ENCODE data around the gene LEP. TPM values are rescaled to one million over a fixed set of nuclear protein-coding genes. Genes with fewer than 3 reads are reported as not detected.

The LEP gene
- total and polyA plus RNA-seq, 4 donors, result 0.02 TPM; not detected in 3

DNA sequence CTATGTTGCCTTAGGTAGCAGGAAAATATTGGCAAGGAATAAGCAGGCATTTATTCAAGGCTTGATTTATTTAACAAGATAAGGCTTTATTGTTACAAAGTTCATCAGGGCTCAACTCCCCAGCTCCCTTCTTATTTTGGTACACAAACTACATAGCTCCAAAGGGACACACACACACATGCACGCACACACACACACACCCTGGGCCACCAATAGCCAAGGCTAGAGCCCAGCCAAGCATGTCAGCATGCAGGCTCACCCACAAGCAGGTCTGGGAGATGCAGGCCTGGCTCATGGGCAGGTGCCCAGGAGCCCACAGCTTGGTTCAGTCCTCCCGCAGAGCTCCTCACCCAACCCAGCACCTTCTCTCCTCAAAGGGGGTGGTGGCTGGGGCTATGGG, 23.4 kb downstream of the LEP start:
- Histone ChIP-seq H3K27me3 (ENCODE audit: control insufficient read depth in 4 of 4, insufficient read depth in 4 of 4, low read length in 3 of 4) (peaks cover 0 to 3% (median 0%) of the 10 kb centered on the region in 4 donors), H3K9me3 (ENCODE audit: control insufficient read depth in 4 of 4, low read length in 3 of 4) (no peaks in the 10 kb centered on the region), H3K9ac (ENCODE audit: low read depth in 1 of 2, low read length in 2 of 2) (no peak overlapping the region), H3K4me3 (ENCODE audit: low read depth in 1 of 3, low read length in 3 of 3) (no peak overlapping the region), H3K4me1 (ENCODE audit: control insufficient read depth in 4 of 4, insufficient read depth in 4 of 4, low read length in 3 of 4) (no peaks in the 10 kb centered on the region), H3K27ac (ENCODE audit: low read depth in 1 of 2, low read length in 2 of 2) (no peak overlapping the region), H3K36me3 (ENCODE audit: control insufficient read depth in 4 of 4, insufficient read depth in 3 of 4, low read depth in 1 of 4, low read length in 3 of 4) (no peaks in the 10 kb centered on the region)
- no peak for DNase-seq (ENCODE audit: low spot score)
- TF ChIP-seq HNF4A (conservative IDR thresholded peaks at IDR 0.05) (no peak), RXRA (IDR thresholded peaks at IDR 0.05) (no peak), YY1 (IDR thresholded peaks at IDR 0.05) (no peak)
- TF ChIP-seq, protein P1, sequence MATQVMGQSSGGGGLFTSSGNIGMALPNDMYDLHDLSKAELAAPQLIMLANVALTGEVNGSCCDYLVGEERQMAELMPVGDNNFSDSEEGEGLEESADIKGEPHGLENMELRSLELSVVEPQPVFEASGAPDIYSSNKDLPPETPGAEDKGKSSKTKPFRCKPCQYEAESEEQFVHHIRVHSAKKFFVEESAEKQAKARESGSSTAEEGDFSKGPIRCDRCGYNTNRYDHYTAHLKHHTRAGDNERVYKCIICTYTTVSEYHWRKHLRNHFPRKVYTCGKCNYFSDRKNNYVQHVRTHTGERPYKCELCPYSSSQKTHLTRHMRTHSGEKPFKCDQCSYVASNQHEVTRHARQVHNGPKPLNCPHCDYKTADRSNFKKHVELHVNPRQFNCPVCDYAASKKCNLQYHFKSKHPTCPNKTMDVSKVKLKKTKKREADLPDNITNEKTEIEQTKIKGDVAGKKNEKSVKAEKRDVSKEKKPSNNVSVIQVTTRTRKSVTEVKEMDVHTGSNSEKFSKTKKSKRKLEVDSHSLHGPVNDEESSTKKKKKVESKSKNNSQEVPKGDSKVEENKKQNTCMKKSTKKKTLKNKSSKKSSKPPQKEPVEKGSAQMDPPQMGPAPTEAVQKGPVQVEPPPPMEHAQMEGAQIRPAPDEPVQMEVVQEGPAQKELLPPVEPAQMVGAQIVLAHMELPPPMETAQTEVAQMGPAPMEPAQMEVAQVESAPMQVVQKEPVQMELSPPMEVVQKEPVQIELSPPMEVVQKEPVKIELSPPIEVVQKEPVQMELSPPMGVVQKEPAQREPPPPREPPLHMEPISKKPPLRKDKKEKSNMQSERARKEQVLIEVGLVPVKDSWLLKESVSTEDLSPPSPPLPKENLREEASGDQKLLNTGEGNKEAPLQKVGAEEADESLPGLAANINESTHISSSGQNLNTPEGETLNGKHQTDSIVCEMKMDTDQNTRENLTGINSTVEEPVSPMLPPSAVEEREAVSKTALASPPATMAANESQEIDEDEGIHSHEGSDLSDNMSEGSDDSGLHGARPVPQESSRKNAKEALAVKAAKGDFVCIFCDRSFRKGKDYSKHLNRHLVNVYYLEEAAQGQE (IDR thresholded peaks at IDR 0.05), result no peak
- TF ChIP-seq, protein P2, sequence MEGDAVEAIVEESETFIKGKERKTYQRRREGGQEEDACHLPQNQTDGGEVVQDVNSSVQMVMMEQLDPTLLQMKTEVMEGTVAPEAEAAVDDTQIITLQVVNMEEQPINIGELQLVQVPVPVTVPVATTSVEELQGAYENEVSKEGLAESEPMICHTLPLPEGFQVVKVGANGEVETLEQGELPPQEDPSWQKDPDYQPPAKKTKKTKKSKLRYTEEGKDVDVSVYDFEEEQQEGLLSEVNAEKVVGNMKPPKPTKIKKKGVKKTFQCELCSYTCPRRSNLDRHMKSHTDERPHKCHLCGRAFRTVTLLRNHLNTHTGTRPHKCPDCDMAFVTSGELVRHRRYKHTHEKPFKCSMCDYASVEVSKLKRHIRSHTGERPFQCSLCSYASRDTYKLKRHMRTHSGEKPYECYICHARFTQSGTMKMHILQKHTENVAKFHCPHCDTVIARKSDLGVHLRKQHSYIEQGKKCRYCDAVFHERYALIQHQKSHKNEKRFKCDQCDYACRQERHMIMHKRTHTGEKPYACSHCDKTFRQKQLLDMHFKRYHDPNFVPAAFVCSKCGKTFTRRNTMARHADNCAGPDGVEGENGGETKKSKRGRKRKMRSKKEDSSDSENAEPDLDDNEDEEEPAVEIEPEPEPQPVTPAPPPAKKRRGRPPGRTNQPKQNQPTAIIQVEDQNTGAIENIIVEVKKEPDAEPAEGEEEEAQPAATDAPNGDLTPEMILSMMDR (IDR thresholded peaks at IDR 0.05; ENCODE audit: low read depth, low read length, missing input control), result no peak
- WGBS, result 67% methylated on average over 2 of the region's 2 CpGs

DNA sequence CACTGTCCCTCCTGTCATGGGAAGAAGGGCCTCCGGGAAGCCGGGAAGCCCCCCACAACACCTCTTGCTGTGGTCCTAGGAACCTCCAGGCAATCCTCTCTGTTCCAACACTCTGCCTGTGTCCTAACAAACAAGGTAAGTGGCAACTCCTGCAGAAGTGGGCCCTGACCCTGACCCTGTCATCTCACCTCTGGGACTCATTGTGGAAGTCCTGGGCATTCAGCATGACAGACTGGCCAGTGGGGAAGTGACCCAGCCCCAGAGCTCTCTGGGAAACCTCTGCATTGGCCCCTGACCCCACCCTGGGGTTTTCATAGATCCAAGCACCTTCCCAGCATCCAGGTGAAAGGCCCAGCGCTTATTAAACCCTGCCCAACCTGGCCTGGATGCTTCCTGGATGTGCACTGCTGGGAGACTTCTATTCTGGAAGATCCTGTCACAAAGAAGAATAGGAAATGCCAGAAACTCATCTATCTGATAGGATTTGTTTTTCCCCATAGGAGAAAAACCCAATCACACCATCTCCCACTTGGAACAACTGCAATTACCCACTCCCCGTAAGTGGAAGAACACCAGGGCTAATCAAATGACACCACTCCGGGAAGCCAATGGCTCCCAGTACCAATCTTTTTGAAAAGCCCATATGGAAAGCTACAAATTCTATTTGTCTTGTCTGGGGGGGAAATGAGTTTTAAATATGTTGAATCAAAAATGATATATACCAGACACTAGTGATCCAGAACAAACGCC, 24.3 kb downstream of the LEP start:
- TF ChIP-seq, protein P2 (IDR thresholded peaks at IDR 0.05; ENCODE audit: low read depth, low read length, missing input control), result no peak
- TF ChIP-seq NR2F2 (IDR thresholded peaks at IDR 0.05), result no peak
- TF ChIP-seq SP1 (IDR thresholded peaks at IDR 0.05), result no peak
- no peak overlapping the region for H3K27ac ChIP-seq (ENCODE audit: low read depth in 1 of 2, low read length in 2 of 2)
- 93% methylated on average over 6 of the region's 6 CpGs for WGBS

DNA sequence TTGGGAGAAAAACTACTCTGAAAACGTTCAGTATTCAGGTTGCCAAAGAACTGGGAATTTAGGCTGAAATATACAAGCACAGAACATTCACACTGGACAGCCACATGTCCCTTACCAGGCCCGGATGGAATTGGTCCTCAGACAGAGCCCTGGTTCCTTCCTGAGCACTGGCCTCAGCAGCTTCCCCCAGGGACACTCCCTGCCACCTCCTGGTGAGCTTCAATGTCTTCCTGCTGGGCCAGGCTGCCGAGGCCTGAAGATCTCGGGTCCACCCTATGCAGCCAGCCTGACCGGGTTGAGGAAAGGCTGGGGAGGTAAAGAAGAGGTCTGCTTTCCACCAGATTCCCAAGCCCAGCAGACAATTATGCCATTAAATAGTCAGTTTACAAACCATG, 24.8 kb downstream of the LEP start:
- TF ChIP-seq, protein P2 (IDR thresholded peaks at IDR 0.05; ENCODE audit: low read depth, low read length, missing input control), result no peak
- TF ChIP-seq EGR1 (IDR thresholded peaks at IDR 0.05; ENCODE audit: low read depth in 2 of 2), result no peak
- no peak for TF ChIP-seq JUND (IDR thresholded peaks at IDR 0.05)
- TF ChIP-seq, protein P3, sequence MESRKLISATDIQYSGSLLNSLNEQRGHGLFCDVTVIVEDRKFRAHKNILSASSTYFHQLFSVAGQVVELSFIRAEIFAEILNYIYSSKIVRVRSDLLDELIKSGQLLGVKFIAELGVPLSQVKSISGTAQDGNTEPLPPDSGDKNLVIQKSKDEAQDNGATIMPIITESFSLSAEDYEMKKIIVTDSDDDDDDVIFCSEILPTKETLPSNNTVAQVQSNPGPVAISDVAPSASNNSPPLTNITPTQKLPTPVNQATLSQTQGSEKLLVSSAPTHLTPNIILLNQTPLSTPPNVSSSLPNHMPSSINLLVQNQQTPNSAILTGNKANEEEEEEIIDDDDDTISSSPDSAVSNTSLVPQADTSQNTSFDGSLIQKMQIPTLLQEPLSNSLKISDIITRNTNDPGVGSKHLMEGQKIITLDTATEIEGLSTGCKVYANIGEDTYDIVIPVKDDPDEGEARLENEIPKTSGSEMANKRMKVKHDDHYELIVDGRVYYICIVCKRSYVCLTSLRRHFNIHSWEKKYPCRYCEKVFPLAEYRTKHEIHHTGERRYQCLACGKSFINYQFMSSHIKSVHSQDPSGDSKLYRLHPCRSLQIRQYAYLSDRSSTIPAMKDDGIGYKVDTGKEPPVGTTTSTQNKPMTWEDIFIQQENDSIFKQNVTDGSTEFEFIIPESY (IDR thresholded peaks at IDR 0.05), result no peak
- TF ChIP-seq TAF1 (conservative IDR thresholded peaks at IDR 0.05), result no peak
- TF ChIP-seq, protein P4, sequence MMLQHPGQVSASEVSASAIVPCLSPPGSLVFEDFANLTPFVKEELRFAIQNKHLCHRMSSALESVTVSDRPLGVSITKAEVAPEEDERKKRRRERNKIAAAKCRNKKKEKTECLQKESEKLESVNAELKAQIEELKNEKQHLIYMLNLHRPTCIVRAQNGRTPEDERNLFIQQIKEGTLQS (IDR thresholded peaks at IDR 0.05), result no peak
- TF ChIP-seq HNF4G (IDR thresholded peaks at IDR 0.05), result no peak
- TF ChIP-seq RAD21 (IDR thresholded peaks at IDR 0.05), result no peak
- no peak for TF ChIP-seq YY1 (IDR thresholded peaks at IDR 0.05)
- no peak for TF ChIP-seq RXRA (IDR thresholded peaks at IDR 0.05)
- Histone ChIP-seq H3K9ac (ENCODE audit: low read depth in 1 of 2, low read length in 2 of 2) (no peak overlapping the region), H3K4me1 (ENCODE audit: control insufficient read depth in 4 of 4, insufficient read depth in 4 of 4, low read length in 3 of 4) (peaks cover 0 to 4% (median 3%) of the 10 kb centered on the region in 4 donors), H3K36me3 (ENCODE audit: control insufficient read depth in 4 of 4, insufficient read depth in 3 of 4, low read depth in 1 of 4, low read length in 3 of 4) (no peaks in the 10 kb centered on the region), H3K9me3 (ENCODE audit: control insufficient read depth in 4 of 4, low read length in 3 of 4) (no peaks in the 10 kb centered on the region), H3K4me3 (ENCODE audit: low read depth in 1 of 3, low read length in 3 of 3) (no peak overlapping the region), H3K27me3 (ENCODE audit: control insufficient read depth in 4 of 4, insufficient read depth in 4 of 4, low read length in 3 of 4) (peaks cover 0 to 3% (median 0%) of the 10 kb centered on the region in 4 donors), H3K27ac (ENCODE audit: low read depth in 1 of 2, low read length in 2 of 2) (no peak overlapping the region)
- 52% methylated on average over 5 of the region's 5 CpGs for WGBS
- DNase-seq (ENCODE audit: low spot score), result no peak

More for the DNA sequence above, 24.3 kb downstream of the LEP start:
- H3K9ac ChIP-seq (ENCODE audit: low read depth in 1 of 2, low read length in 2 of 2), result no peak overlapping the region
- no peak overlapping the region for H3K4me3 ChIP-seq (ENCODE audit: low read depth in 1 of 3, low read length in 3 of 3)
- H3K27me3 ChIP-seq (ENCODE audit: control insufficient read depth in 4 of 4, insufficient read depth in 4 of 4, low read length in 3 of 4), result peaks cover 0 to 3% (median 0%) of the 10 kb centered on the region in 4 donors
- no peak for DNase-seq (ENCODE audit: low spot score)
- no peaks in the 10 kb centered on the region for H3K4me1 ChIP-seq (ENCODE audit: control insufficient read depth in 4 of 4, insufficient read depth in 4 of 4, low read length in 3 of 4)
- no peaks in the 10 kb centered on the region for H3K36me3 ChIP-seq (ENCODE audit: control insufficient read depth in 4 of 4, insufficient read depth in 3 of 4, low read depth in 1 of 4, low read length in 3 of 4)
- H3K9me3 ChIP-seq (ENCODE audit: control insufficient read depth in 4 of 4, low read length in 3 of 4), result no peaks in the 10 kb centered on the region

All from liver (tissue), 9 donors.